ENCODE data around the gene FHDC1.

GRCh38 chr4:153023139-153023538 lies 87.0 kb downstream of the FHDC1 start:
- TF ChIP-seq TAF1 (IDR thresholded peaks at IDR 0.05; ENCODE audit: borderline replicate concordance, low read depth, low read length) (no peak), POLR2A (IDR thresholded peaks at IDR 0.05; ENCODE audit: low read depth, low read length) (no peak), POLR2AphosphoS5 (IDR thresholded peaks at IDR 0.05; ENCODE audit: low read depth, low read length) (no peak)
